CD4-positive, alpha-beta T cell treated with Interleukin-15 for 4 hours (primary cell): ENCODE results near the gene C10orf105.

Experiments
- DNase-seq: peaks from one replicate; pipeline ENCODE4 v3.0.0-alpha.2; 2020; ENCODE audit warnings: low spot score

Gene C10orf105

DNA sequence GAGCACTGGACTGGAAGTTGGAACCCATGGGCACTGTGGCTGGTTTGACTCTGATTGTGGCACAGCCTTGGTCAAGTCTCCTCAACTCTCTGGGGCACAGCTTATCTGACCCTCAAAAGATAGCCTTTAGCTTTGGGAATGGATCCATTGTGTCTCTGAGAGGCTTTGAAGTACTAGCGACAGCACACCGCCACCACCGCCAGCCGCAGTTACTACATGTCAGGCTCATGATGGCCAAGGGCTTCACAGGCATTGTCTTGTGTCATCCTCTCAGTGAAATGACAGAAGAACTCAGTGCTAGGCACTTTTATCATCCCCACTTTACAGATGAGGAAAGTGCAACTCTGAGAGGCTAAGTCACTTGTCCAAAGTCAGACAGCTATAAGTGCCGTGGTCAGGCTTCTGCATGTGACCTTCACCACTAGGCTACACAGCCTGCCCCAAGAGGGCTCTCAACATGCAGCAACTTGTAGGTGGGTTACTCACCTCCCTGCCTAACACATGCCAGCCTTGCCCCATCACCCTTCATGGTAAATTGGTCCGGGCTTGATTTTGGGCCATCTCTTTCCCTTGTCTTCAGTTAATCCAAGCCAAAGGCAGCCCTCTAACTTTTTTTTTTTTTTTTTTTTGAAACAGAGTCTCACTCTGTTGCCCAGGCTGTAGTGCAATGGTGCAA is 44.1 kb downstream of the C10orf105 start:
- DNase-seq = no peak

DNA sequence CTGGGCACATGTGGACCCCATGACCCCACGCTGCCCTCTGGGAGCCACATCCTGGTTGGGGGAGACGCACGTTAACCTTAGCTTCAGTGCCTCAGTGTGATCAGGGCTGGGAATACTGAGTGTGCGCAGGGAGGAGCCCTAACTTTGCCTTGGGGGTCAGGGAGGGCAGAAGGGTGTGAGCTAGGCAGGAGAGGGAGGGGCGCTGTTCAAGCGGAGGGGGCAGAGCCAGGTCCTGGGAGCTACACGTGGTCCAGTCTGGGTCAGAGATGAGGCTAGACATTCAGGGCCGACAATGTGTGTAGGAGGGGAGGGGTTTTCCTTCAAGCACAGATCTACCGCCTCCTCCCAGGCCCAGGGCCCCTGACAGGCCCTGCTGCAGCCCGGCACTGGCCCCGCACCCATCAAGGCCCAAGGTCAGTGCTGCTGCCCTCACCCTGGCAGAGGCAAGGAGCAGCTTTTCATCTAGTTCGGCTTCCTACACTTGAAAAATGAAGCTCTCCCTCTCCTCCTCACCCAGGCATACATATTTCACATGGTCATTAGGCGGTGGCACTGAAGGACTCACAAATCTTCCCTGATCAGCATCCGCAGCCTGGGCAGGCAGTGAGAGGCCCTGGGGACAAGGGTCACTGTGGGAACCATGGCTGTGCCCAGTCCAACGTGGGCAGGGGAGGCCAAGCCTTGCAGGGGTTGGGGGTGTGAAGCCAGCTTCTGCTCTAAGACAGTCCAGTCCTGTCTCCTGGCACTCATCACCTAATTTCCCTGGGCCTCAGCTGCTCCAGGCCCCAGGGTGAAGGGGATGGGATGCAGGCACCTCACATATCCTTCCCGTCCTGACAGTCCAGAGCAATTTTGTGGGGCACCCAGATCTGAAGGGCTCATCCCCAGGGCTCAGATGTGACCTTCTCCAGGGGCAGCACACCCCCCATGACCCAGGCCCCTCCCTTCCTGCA is 47.3 kb downstream of the C10orf105 start:
- DNase-seq = no peak

DNA sequence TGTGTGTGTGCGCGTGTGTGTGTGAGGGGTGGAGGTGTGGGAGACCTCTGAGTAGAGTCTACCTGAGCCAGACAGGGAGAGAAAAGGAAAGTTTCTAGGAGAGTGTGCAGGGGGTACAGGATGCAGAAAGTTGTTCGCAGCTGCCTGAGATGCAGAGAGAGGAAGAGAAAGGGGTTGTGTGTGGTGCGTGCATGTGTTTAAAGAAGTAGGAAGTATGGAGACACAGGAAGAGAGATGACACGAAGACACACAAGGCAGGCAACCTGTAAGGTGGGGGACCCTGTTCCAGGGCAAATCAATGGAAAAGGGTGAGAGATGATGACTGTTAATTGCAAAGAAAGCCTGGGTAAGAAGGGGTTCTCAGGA is 52.2 kb downstream of the C10orf105 start:
- no peak for DNase-seq

DNA sequence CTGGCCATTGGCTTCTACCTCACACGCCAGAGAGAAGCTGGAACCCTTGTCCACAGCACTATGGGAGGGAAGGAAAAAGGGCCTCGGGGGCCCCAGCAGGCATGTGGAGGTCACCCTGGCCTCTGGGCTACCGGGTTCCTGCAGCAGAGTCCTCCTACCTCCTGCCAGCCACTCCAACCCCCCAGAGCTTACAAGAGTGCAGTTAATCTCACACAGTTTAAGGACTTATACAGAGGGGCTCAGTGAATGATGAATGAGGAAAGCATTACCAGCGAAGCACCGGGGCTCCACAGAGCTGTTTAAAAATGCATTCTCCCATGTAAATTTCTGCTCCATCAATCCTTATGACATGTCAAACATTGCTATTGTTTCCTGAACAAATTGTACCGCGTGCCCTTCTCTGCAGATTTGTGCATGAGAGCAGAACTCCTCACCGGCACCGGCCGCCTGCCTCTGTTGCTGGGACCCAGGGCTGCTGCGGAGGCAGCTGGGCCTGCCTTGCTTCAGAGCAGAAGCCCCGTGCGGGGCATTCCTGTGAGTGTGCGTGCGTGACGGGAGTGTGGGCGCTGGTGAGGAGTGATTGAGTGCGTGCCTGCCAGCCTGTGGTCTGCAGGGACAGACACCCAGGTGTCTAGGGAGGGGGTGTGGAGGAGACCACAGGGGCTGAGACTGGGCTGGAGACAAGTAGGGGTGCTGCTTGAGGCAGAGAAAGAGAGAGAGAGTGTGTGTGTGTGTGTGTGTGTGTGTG is 52.8 kb downstream of the C10orf105 start:
- no peak for DNase-seq

DNA sequence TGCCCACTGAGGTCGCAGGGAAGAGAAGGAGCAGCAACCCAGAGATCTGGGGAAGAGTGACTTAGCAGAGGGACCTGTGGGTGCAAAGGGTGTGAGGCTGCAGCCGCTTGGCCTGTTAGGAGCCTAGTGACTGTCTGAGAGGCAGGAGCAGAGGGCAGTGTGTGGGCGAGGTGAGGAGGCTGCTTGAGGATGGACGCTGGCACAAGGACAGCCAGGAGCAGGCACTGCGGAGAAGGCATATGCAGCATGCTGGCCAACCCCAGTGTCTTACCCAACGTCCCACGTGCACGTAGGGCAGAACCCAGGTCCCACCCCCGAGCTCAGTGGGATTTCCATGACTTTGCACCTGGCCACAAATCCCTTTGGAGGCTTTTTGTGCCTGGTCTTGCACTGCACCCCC is 54.1 kb downstream of the C10orf105 start:
- no peak for DNase-seq

GRCh38 chr10:71664585-71664984 is 55.0 kb downstream of the C10orf105 start:
- no peak for DNase-seq

DNA sequence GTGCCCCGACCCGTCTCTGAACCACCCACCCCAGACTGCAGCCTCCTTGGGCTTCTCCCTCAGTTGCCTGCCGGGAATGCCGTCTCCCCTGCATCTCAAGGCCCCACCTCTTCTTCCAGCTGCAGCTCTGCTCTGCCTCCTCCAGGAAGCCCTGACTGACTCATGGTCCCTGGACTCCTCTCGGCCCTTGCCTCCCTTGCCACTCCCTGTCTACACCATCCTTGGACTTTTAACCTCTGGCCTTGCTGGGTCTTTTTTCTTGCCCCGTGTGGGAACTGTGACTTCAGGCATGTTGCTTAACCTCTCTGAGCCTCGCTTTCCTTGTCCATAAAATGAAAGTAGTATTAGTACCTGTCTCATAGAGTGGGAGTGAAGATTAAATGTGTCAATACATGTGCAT is 56.3 kb downstream of the C10orf105 start:
- no peak for DNase-seq

GRCh38 chr10:71661779-71662336 is 57.7 kb downstream of the C10orf105 start:
- DNase-seq = no peak
